NCI-H1417 (cell line): ENCODE results near the gene COMMD1.
"Not testable (repeated sequence)": the region's sequence is repeated elsewhere in the genome, so short reads cannot be mapped to it uniquely, and the experiment has no call there.

ENCODE experiments used
- DNase-seq, 3 experiments: peaks; one replicate each; lab custom pipeline; 2025; lab: John Stamatoyannopoulos, UW

COMMD1 gene

GRCh38 chr2:61905372-61906185 lies at the start of gene COMMD1:
Gene COMMD1 (plus strand): TSS chr2:61905674. CDS start chr2:61905679, 5 bp downstream.
- peak; percentile 79 to 88 (median 87) for DNase-seq

GRCh38 chr2:61857224-61857623 lies 48.2 kb upstream of the COMMD1 start:
- DNase-seq = no peak

GRCh38 chr2:61862085-61862484 lies 43.4 kb upstream of the COMMD1 start:
- no peak for DNase-seq

- DNase-seq = not testable (repeated sequence)
Measured at GRCh38 chr2:61866482-61867089, 38.9 kb upstream of the COMMD1 start.

GRCh38 chr2:61876400-61876799 lies 29.1 kb upstream of the COMMD1 start:
- no peak for DNase-seq

GRCh38 chr2:61877571-61878245 lies 27.8 kb upstream of the COMMD1 start:
- DNase-seq = no peak

- no peak for DNase-seq
Measured at GRCh38 chr2:61878761-61879160, 26.7 kb upstream of the COMMD1 start.

- not testable (repeated sequence) for DNase-seq
Measured at GRCh38 chr2:61879351-61879750, 26.1 kb upstream of the COMMD1 start.

- DNase-seq = no peak
Measured at GRCh38 chr2:61882850-61883249, 22.6 kb upstream of the COMMD1 start.

- DNase-seq = no peak
Measured at GRCh38 chr2:61885896-61886603, 19.4 kb upstream of the COMMD1 start.

- DNase-seq = peak in 2 of 3 experiments; percentile 49 to 76
Measured at GRCh38 chr2:61887717-61888266, 17.7 kb upstream of the COMMD1 start.

GRCh38 chr2:61888267-61889055 lies 17.0 kb upstream of the COMMD1 start, which contains the start of gene CCT4:
Gene CCT4 (minus strand): TSS chr2:61888656. CDS start chr2:61888507, 149 bp downstream.
- peak; percentile 92 to 97 (median 97) for DNase-seq

- peak in 2 of 3 experiments; percentile 4 to 44 for DNase-seq
Measured at GRCh38 chr2:61898810-61899209, 6.7 kb upstream of the COMMD1 start.

GRCh38 chr2:61900281-61900680 lies 5.2 kb upstream of the COMMD1 start:
- no peak for DNase-seq

GRCh38 chr2:61906186-61906470 lies 654 bp downstream of the COMMD1 start:
- no peak for DNase-seq

GRCh38 chr2:61909116-61909515 lies 3.6 kb downstream of the COMMD1 start:
- no peak for DNase-seq

- DNase-seq = peak in 1 of 3 experiments; percentile 11
Measured at GRCh38 chr2:61910603-61911002, 5.1 kb downstream of the COMMD1 start.

GRCh38 chr2:61911510-61911909 lies 6.0 kb downstream of the COMMD1 start:
- peak in 1 of 3 experiments; percentile 7 for DNase-seq

GRCh38 chr2:61914794-61915193 lies 9.3 kb downstream of the COMMD1 start:
- not testable (repeated sequence) for DNase-seq

GRCh38 chr2:61920548-61920947 lies 15.1 kb downstream of the COMMD1 start:
- DNase-seq = peak in 1 of 3 experiments; percentile 23

- no peak for DNase-seq
Measured at GRCh38 chr2:61922714-61923113, 17.2 kb downstream of the COMMD1 start.
